Duodenal mucosa (tissue), 2 donors: ENCODE data around the gene EIF3I.

Experiments used
- H3K27ac ChIP-seq: one replicate; pipeline ENCODE4 v1.7.0; 2013; ENCODE audit warnings: low read depth, low read length
- H3K27me3 ChIP-seq, 2 donors: one replicate each; pipeline ENCODE4 v1.7.0; 2013; ENCODE audit warnings: low read length in 2 of 2, control low read depth in 1 of 2; ENCODE audit not compliant: insufficient read depth in 2 of 2, control insufficient read depth in 1 of 2
- H3K36me3 ChIP-seq, 2 donors: one replicate each; pipeline ENCODE4 v1.7.0; 2013; ENCODE audit warnings: low read length in 2 of 2, control low read depth in 1 of 2; ENCODE audit not compliant: insufficient read depth in 2 of 2, control insufficient read depth in 1 of 2
- H3K4me1 ChIP-seq, 2 donors: one replicate each; pipeline ENCODE4 v1.7.0; 2013; ENCODE audit warnings: low read length in 2 of 2, control low read depth in 1 of 2; ENCODE audit not compliant: insufficient read depth in 2 of 2, control insufficient read depth in 1 of 2
- H3K4me3 ChIP-seq, 2 donors: one replicate each; pipeline ENCODE4 v1.7.0; 2013; ENCODE audit warnings: low read length in 2 of 2, low read depth in 1 of 2
- H3K9ac ChIP-seq, 2 donors: one replicate each; pipeline ENCODE4 v1.7.0; 2013; ENCODE audit warnings: low read length in 2 of 2, low read depth in 1 of 2
- H3K9me3 ChIP-seq, 2 donors: one replicate each; pipeline ENCODE4 v1.7.0; 2013; ENCODE audit warnings: low read length in 2 of 2, control low read depth in 1 of 2; ENCODE audit not compliant: control insufficient read depth in 1 of 2

The EIF3I gene

GRCh38 chr1:32208891-32209328 is 13.3 kb upstream of the EIF3I start, which contains the start of gene DCDC2B:
Gene DCDC2B (plus strand): TSS chr1:32209089. CDS start chr1:32209094, 5 bp downstream.
- Histone ChIP-seq H3K36me3 (peaks cover 0 to 4% of the 10 kb centered on the region in 2 donors), H3K27me3 (no peaks in the 10 kb centered on the region), H3K9me3 (no peaks in the 10 kb centered on the region), H3K9ac (no peak within 1 kb of the TSS), H3K4me1 (peaks cover 24 to 28% of the 10 kb centered on the region in 2 donors), H3K4me3 (peak within 1 kb of the TSS in 1 of 2 donors; percentile 18), H3K27ac (no peak within 1 kb of the TSS)

DNA sequence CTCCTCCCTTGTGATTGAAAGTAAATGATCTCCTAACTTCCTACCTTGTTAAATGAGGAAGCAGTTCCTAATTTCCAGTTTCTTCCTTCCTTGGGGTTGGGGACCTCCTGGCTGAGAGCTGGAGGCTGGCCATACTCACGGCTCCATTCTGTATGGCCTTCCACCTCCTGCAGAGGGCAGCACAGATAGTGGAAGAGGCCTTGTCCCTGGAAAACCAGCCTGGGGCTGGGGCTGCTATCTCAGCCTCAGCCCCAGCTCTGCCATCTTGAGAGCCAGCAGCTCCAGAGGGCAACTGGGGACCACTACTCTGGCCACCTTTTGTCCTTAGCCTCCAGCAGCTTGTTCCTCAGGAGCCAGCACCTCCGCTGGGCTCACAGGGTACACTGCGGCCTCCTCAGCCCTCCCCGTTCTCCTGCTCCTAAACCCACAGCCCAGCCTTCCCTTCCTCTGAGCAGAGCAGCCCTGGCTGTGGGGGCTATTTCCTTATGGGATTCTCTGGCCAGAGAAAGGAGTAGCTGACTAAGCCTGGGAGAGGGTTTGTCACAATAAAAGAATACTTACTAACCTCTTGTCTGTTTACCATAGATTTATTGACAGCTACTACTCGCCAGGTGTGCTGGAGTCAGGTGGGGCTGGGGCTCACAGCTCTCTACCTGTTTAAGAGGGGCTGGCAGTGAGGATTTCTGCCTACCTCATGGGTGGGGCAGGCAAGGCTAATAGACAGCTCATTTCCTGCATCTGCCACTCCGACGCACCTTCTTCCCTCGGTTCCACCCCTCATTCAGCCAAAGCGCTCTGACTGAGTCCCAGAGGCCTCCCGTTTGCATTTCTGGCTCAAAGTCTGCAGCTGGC is 6.4 kb upstream of the EIF3I start:
- Histone ChIP-seq H3K36me3 (peaks cover 12 to 28% of the 10 kb centered on the region in 2 donors), H3K9me3 (no peaks in the 10 kb centered on the region), H3K9ac (no peak overlapping the region), H3K4me3 (no peak overlapping the region), H3K27me3 (no peaks in the 10 kb centered on the region), H3K27ac (peak overlapping the region; percentile 62), H3K4me1 (peaks cover 15 to 20% of the 10 kb centered on the region in 2 donors)

- Histone ChIP-seq H3K9me3 (no peaks in the 10 kb centered on the region), H3K9ac (no peak overlapping the region)
Observed at GRCh38 chr1:32216566-32216965, 5.6 kb upstream of the EIF3I start.

GRCh38 chr1:32219022-32219421 is 3.2 kb upstream of the EIF3I start:
- Histone ChIP-seq H3K4me3 (no peak overlapping the region), H3K27ac (no peak overlapping the region), H3K4me1 (peaks cover 38 to 39% of the 10 kb centered on the region in 2 donors), H3K9ac (no peak overlapping the region), H3K36me3 (peaks cover 16 to 32% of the 10 kb centered on the region in 2 donors), H3K9me3 (no peaks in the 10 kb centered on the region), H3K27me3 (no peaks in the 10 kb centered on the region)

More at GRCh38 chr1:32216566-32216965, 5.6 kb upstream of the EIF3I start:
- Histone ChIP-seq H3K36me3 (peaks cover 12 to 28% of the 10 kb centered on the region in 2 donors), H3K27me3 (no peaks in the 10 kb centered on the region), H3K4me3 (no peak overlapping the region), H3K4me1 (peaks cover 22 to 27% of the 10 kb centered on the region in 2 donors), H3K27ac (no peak overlapping the region)

DNA sequence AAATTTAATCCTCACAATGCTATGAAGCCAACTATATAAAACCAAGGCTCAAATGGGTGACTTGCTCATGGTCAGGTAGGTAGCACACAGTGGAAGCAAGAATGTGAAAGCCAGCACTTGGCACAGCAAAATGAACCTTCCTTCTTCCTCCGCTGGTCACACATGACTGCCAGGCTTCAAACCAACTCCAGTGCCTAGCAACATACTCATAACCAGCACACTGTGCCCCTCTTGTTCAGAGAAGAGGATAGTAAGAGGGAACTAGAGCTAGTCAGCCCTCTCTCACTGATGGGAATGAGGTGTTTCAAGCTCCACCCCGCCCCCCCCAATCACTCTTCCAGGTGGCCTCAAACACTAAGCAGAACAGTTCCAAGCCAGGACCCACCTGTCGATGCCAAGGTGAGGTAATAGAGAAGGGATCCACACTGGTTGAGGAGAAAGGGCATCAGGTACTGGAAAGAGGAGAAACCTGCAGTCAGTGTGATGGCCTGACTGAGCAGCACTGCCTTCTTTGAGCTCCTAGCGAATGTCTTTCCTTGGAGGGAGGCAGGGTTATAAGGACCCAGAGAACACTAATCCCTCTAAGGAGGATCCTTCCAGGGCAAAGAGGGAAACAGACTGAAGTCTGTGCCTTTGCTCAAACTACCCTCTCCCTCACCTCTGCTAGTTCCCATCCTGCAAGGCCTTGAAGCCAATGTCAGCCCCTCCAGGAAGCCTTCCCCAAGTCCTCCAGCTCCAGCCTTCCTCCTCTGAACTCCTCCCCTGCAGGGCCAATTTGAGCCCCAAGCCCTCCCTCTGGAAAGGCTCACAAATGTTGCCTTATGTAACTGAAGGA is 1.2 kb upstream of the EIF3I start:
- Histone ChIP-seq H3K4me1 (peaks cover 32 to 37% of the 10 kb centered on the region in 2 donors), H3K9me3 (no peaks in the 10 kb centered on the region), H3K4me3 (peak overlapping the region; percentile 97 to 99), H3K9ac (peak overlapping the region; percentile 39 to 98), H3K27me3 (no peaks in the 10 kb centered on the region), H3K36me3 (peaks cover 15 to 41% of the 10 kb centered on the region in 2 donors), H3K27ac (no peak overlapping the region)

DNA sequence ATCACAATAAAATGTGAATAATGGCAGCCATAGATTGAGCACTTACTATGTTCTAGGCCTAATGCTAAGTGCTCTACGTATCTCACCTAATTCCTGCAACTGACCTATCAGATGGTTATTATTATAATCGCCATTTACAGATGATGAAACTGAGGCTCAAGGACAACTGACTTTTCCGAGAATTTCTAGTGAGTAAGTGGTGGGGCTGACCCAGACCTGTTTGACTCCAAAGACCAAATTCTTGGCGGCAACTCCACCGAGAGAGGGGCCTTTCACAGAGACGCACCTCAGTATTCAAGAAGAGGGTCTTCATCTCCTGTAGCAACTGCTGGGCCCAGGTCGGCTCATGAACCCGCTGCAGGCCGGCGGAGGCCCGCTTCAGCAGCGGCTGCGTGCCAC is 627 bp upstream of the EIF3I start:
- H3K27me3 ChIP-seq, result no peaks in the 10 kb centered on the region
- peaks cover 19 to 42% of the 10 kb centered on the region in 2 donors for H3K36me3 ChIP-seq
- peaks cover 27 to 31% of the 10 kb centered on the region in 2 donors for H3K4me1 ChIP-seq
- no peak overlapping the region for H3K27ac ChIP-seq
- H3K9ac ChIP-seq, result peak overlapping the region; percentile 39 to 98
- no peaks in the 10 kb centered on the region for H3K9me3 ChIP-seq
- H3K4me3 ChIP-seq, result peak overlapping the region; percentile 97 to 99

DNA sequence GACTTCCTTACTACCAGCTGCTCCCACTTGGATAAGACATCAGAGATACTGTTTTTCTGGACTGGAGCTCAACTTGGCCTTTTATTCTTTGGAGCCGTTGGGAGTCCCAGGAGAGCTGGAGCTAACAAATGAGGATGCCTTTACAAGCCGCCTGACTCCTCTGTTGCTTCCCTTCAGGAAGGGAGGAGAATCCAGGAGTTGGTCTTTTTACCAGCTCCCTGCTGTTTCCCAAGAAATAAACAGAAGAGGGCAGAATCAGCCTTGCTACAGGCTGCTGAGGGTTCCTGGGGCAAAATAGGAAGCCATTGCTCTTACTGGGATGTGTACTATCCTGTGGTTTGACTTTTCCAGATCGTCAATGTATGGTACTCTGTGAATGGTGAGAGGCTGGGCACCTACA is 1.5 kb downstream of the EIF3I start:
- Histone ChIP-seq H3K27me3 (no peaks in the 10 kb centered on the region), H3K36me3 (peaks cover 29 to 50% of the 10 kb centered on the region in 2 donors), H3K27ac (no peak overlapping the region), H3K4me1 (peaks cover 23 to 28% of the 10 kb centered on the region in 2 donors), H3K4me3 (no peak overlapping the region), H3K9ac (peak overlapping the region in 1 of 2 donors; percentile 46), H3K9me3 (no peaks in the 10 kb centered on the region)

- Histone ChIP-seq H3K4me3 (no peak overlapping the region), H3K9ac (peak overlapping the region in 1 of 2 donors; percentile 46), H3K27ac (no peak overlapping the region), H3K4me1 (peaks cover 23 to 28% of the 10 kb centered on the region in 2 donors), H3K27me3 (no peaks in the 10 kb centered on the region), H3K9me3 (no peaks in the 10 kb centered on the region), H3K36me3 (peaks cover 32 to 54% of the 10 kb centered on the region in 2 donors)
Observed at GRCh38 chr1:32224285-32224684, 2.1 kb downstream of the EIF3I start.

- H3K27me3 ChIP-seq, result no peaks in the 10 kb centered on the region
- peaks cover 33 to 68% of the 10 kb centered on the region in 2 donors for H3K36me3 ChIP-seq
- H3K4me1 ChIP-seq, result peaks cover 1 to 4% of the 10 kb centered on the region in 2 donors
- H3K27ac ChIP-seq, result no peak overlapping the region
- H3K9ac ChIP-seq, result no peak overlapping the region
- no peak overlapping the region for H3K4me3 ChIP-seq
- H3K9me3 ChIP-seq, result no peaks in the 10 kb centered on the region
Observed at GRCh38 chr1:32228771-32229170, 6.6 kb downstream of the EIF3I start.
